Tibial nerve (tissue), 4 donors: ENCODE measurements around the gene OGA.

Experiments used
- CTCF ChIP-seq, 5 experiments: fragments of 200-600 bp in 3 of 5; fragments of 450-650 bp in 2 of 5; sonication (generic) in 3 of 5; IDR thresholded peaks; one replicate each; pipeline ENCODE4 v1.5.1; 2016 to 2019; ENCODE audit warnings: antibody characterized with exemption in 5 of 5, mild to moderate bottlenecking in 3 of 5, moderate library complexity in 2 of 5
- EP300 ChIP-seq, 2 donors: sonication (generic); formaldehyde crosslinking; IDR thresholded peaks; one replicate each; pipeline ENCODE4 v1.6.1; 2017; ENCODE audit warnings: antibody characterized with exemption in 2 of 2, mild to moderate bottlenecking in 1 of 2
- POLR2A ChIP-seq, 2 donors: fragments of 450-650 bp; IDR thresholded peaks; one replicate each; pipeline ENCODE4 v1.6.1; 2017; ENCODE audit warnings: antibody characterized with exemption in 2 of 2, mild to moderate bottlenecking in 2 of 2, moderate library complexity in 2 of 2

GRCh38 chr10:101859530-101859929, 41.3 kb upstream of the OGA start:
- TF ChIP-seq CTCF (IDR thresholded peaks at IDR 0.05) (no peak), EP300 (IDR thresholded peaks at IDR 0.05) (no peak), POLR2A (IDR thresholded peaks at IDR 0.05) (no peak)
